IMR-90 (cell line): ENCODE measurements around the gene OSTN.

Experiments
- POLR2A ChIP-seq: IDR thresholded peaks from 2 replicates; pipeline ENCODE4 v1.6.1; 2012; ENCODE audit warnings: mild to moderate bottlenecking, low read depth, low read length
- TF ChIP-seq, protein P1 (sequence below): conservative IDR thresholded peaks from 2 replicates; pipeline ENCODE4 v1.5.1; 2012; ENCODE audit warnings: mild to moderate bottlenecking, low read depth, low read length, improper control_type of control experiment
- TF ChIP-seq, protein P2 (sequence below): fragments of 150-350 bp; IDR thresholded peaks from 2 replicates; pipeline ENCODE4 v1.6.1; 2016; ENCODE audit warnings: low read depth, mild to moderate bottlenecking, low read length, moderate library complexity, borderline replicate concordance

DNA sequence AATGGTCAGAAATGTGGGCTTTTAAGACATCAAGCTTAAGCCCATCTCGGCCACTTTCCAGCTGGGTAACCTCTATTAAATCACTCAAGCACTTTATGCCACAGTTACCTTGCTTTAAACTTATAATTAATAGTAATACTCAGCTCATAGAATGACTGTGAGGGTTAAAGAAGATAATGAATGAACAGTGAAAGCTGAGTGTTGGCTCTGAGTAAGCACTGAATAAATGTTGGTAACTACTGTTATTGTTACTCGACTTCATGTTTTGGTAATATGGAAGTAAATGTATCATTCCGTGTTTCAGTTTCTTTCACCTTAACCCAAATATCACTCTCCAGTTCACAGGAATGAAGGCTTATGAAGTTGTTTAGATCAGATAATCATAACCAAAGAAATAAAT lies 23.9 kb upstream of the OSTN start:
- TF ChIP-seq, protein P1, sequence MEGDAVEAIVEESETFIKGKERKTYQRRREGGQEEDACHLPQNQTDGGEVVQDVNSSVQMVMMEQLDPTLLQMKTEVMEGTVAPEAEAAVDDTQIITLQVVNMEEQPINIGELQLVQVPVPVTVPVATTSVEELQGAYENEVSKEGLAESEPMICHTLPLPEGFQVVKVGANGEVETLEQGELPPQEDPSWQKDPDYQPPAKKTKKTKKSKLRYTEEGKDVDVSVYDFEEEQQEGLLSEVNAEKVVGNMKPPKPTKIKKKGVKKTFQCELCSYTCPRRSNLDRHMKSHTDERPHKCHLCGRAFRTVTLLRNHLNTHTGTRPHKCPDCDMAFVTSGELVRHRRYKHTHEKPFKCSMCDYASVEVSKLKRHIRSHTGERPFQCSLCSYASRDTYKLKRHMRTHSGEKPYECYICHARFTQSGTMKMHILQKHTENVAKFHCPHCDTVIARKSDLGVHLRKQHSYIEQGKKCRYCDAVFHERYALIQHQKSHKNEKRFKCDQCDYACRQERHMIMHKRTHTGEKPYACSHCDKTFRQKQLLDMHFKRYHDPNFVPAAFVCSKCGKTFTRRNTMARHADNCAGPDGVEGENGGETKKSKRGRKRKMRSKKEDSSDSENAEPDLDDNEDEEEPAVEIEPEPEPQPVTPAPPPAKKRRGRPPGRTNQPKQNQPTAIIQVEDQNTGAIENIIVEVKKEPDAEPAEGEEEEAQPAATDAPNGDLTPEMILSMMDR: no peak
- TF ChIP-seq, protein P2, sequence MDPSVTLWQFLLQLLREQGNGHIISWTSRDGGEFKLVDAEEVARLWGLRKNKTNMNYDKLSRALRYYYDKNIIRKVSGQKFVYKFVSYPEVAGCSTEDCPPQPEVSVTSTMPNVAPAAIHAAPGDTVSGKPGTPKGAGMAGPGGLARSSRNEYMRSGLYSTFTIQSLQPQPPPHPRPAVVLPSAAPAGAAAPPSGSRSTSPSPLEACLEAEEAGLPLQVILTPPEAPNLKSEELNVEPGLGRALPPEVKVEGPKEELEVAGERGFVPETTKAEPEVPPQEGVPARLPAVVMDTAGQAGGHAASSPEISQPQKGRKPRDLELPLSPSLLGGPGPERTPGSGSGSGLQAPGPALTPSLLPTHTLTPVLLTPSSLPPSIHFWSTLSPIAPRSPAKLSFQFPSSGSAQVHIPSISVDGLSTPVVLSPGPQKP: no peak
- TF ChIP-seq POLR2A: no peak
